Measurements from ENCODE around the gene MAP3K8.

The MAP3K8 gene

GRCh38 chr10:30454744-30455510 lies 20.9 kb downstream of the MAP3K8 start:
- Histone ChIP-seq H3K4me3 (ENCODE audit: low read depth in 1 of 2, low read length in 2 of 2) (no peak overlapping the region), H3K9me3 (ENCODE audit: low read length) (no peaks in the 10 kb centered on the region), H3K4me1 (ENCODE audit: insufficient read depth, low read length) (peaks cover 15% of the 10 kb centered on the region), H3K27me3 (ENCODE audit: control insufficient read depth in 1 of 2, insufficient read depth in 2 of 2, low read length in 2 of 2) (no peaks in the 10 kb centered on the region), H3K9ac (ENCODE audit: low read length) (no peak overlapping the region), H3K36me3 (ENCODE audit: insufficient read depth, low read length) (peaks cover 33% of the 10 kb centered on the region), H3K27ac (ENCODE audit: low read depth, low read length) (peak overlapping the region; percentile 61)

DNA sequence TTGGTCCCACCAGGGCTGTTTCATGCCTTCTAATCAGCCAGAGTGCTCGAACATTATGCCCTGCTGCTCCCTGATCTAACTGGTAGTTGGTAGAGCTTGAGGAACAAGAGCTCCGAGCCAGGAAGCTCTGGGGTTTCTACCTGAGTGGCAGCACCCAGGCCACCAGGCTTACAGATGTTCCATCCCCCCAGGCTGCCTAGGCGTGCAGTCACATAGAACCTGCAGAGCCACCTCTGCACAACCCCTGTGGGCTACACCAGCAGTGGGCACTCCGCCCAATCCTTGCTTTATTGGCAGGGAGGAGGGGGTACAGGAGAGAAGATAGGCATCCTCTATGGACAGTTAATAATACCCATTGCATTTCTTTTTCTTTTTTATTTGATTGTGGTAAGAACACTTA lies 21.8 kb downstream of the MAP3K8 start:
- H3K36me3 ChIP-seq (ENCODE audit: insufficient read depth, low read length): peaks cover 35% of the 10 kb centered on the region
- peaks cover 15% of the 10 kb centered on the region for H3K4me1 ChIP-seq (ENCODE audit: insufficient read depth, low read length)
- H3K4me3 ChIP-seq (ENCODE audit: low read depth in 1 of 2, low read length in 2 of 2): no peak overlapping the region
- no peaks in the 10 kb centered on the region for H3K9me3 ChIP-seq (ENCODE audit: low read length)
- peak overlapping the region; percentile 61 for H3K27ac ChIP-seq (ENCODE audit: low read depth, low read length)
- H3K9ac ChIP-seq (ENCODE audit: low read length): no peak overlapping the region
- H3K27me3 ChIP-seq (ENCODE audit: control insufficient read depth in 1 of 2, insufficient read depth in 2 of 2, low read length in 2 of 2): no peaks in the 10 kb centered on the region

GRCh38 chr10:30456266-30456665 lies 22.3 kb downstream of the MAP3K8 start:
- Histone ChIP-seq H3K9ac (ENCODE audit: low read length) (no peak overlapping the region), H3K27ac (ENCODE audit: low read depth, low read length) (peak overlapping the region; percentile 61), H3K9me3 (ENCODE audit: low read length) (no peaks in the 10 kb centered on the region), H3K4me1 (ENCODE audit: insufficient read depth, low read length) (peaks cover 15% of the 10 kb centered on the region), H3K4me3 (ENCODE audit: low read depth in 1 of 2, low read length in 2 of 2) (no peak overlapping the region), H3K27me3 (ENCODE audit: control insufficient read depth in 1 of 2, insufficient read depth in 2 of 2, low read length in 2 of 2) (no peaks in the 10 kb centered on the region), H3K36me3 (ENCODE audit: insufficient read depth, low read length) (peaks cover 39% of the 10 kb centered on the region)

- H3K36me3 ChIP-seq (ENCODE audit: insufficient read depth, low read length): peaks cover 48% of the 10 kb centered on the region
- H3K9me3 ChIP-seq (ENCODE audit: low read length): no peaks in the 10 kb centered on the region
- H3K4me3 ChIP-seq (ENCODE audit: low read depth in 1 of 2, low read length in 2 of 2): no peak overlapping the region
- no peaks in the 10 kb centered on the region for H3K27me3 ChIP-seq (ENCODE audit: control insufficient read depth in 1 of 2, insufficient read depth in 2 of 2, low read length in 2 of 2)
- H3K9ac ChIP-seq (ENCODE audit: low read length): no peak overlapping the region
- peaks cover 15% of the 10 kb centered on the region for H3K4me1 ChIP-seq (ENCODE audit: insufficient read depth, low read length)
- no peak overlapping the region for H3K27ac ChIP-seq (ENCODE audit: low read depth, low read length)
Observed at GRCh38 chr10:30459283-30459682, 25.3 kb downstream of the MAP3K8 start.

- Histone ChIP-seq H3K9ac (ENCODE audit: low read length) (no peak overlapping the region), H3K27me3 (ENCODE audit: control insufficient read depth in 1 of 2, insufficient read depth in 2 of 2, low read length in 2 of 2) (no peaks in the 10 kb centered on the region), H3K4me1 (ENCODE audit: insufficient read depth, low read length) (peaks cover 15% of the 10 kb centered on the region), H3K9me3 (ENCODE audit: low read length) (no peaks in the 10 kb centered on the region), H3K27ac (ENCODE audit: low read depth, low read length) (no peak overlapping the region), H3K36me3 (ENCODE audit: insufficient read depth, low read length) (peaks cover 48% of the 10 kb centered on the region), H3K4me3 (ENCODE audit: low read depth in 1 of 2, low read length in 2 of 2) (no peak overlapping the region)
Observed at GRCh38 chr10:30460121-30460520, 26.1 kb downstream of the MAP3K8 start.

GRCh38 chr10:30462513-30462912 lies 28.5 kb downstream of the MAP3K8 start:
- Histone ChIP-seq H3K27me3 (ENCODE audit: control insufficient read depth in 1 of 2, insufficient read depth in 2 of 2, low read length in 2 of 2) (no peaks in the 10 kb centered on the region), H3K9me3 (ENCODE audit: low read length) (no peaks in the 10 kb centered on the region), H3K36me3 (ENCODE audit: insufficient read depth, low read length) (peaks cover 45% of the 10 kb centered on the region), H3K4me1 (ENCODE audit: insufficient read depth, low read length) (no peaks in the 10 kb centered on the region), H3K9ac (ENCODE audit: low read length) (no peak overlapping the region), H3K27ac (ENCODE audit: low read depth, low read length) (no peak overlapping the region), H3K4me3 (ENCODE audit: low read depth in 1 of 2, low read length in 2 of 2) (no peak overlapping the region)

GRCh38 chr10:30463944-30464451 lies 30.0 kb downstream of the MAP3K8 start:
- Histone ChIP-seq H3K27me3 (ENCODE audit: control insufficient read depth in 1 of 2, insufficient read depth in 2 of 2, low read length in 2 of 2) (no peaks in the 10 kb centered on the region), H3K36me3 (ENCODE audit: insufficient read depth, low read length) (peaks cover 31% of the 10 kb centered on the region), H3K27ac (ENCODE audit: low read depth, low read length) (no peak overlapping the region), H3K4me3 (ENCODE audit: low read depth in 1 of 2, low read length in 2 of 2) (no peak overlapping the region), H3K4me1 (ENCODE audit: insufficient read depth, low read length) (no peaks in the 10 kb centered on the region), H3K9me3 (ENCODE audit: low read length) (no peaks in the 10 kb centered on the region), H3K9ac (ENCODE audit: low read length) (no peak overlapping the region)

DNA sequence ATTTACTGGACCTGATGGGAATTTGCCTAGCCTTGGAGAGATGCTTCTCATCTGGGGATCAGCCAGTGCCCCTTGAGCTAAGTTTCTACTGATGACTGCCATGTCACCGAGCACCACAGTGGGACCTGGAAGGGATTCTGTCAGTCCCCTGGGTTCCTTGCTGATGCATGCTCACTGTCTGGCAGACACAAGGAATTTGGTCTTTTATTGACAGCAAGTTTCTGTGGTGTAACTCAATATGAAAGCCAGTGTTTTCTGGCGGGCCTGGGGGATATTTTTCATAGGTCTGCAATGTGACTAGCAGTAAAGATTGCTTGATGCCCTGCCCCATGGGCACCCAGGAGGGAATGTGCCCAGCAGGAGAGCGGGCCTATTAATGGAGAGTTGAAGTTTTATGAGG lies 30.7 kb downstream of the MAP3K8 start:
- no peak overlapping the region for H3K27ac ChIP-seq (ENCODE audit: low read depth, low read length)

GRCh38 chr10:30466445-30466844 lies 32.5 kb downstream of the MAP3K8 start:
- Histone ChIP-seq H3K4me3 (ENCODE audit: low read depth in 1 of 2, low read length in 2 of 2) (no peak overlapping the region), H3K27me3 (ENCODE audit: control insufficient read depth in 1 of 2, insufficient read depth in 2 of 2, low read length in 2 of 2) (no peaks in the 10 kb centered on the region), H3K36me3 (ENCODE audit: insufficient read depth, low read length) (peaks cover 13% of the 10 kb centered on the region), H3K9ac (ENCODE audit: low read length) (no peak overlapping the region), H3K9me3 (ENCODE audit: low read length) (no peaks in the 10 kb centered on the region), H3K27ac (ENCODE audit: low read depth, low read length) (no peak overlapping the region), H3K4me1 (ENCODE audit: insufficient read depth, low read length) (no peaks in the 10 kb centered on the region)

More for the DNA sequence above, 30.7 kb downstream of the MAP3K8 start:
- no peaks in the 10 kb centered on the region for H3K9me3 ChIP-seq (ENCODE audit: low read length)
- no peak overlapping the region for H3K4me3 ChIP-seq (ENCODE audit: low read depth in 1 of 2, low read length in 2 of 2)
- H3K36me3 ChIP-seq (ENCODE audit: insufficient read depth, low read length): peaks cover 27% of the 10 kb centered on the region
- H3K27me3 ChIP-seq (ENCODE audit: control insufficient read depth in 1 of 2, insufficient read depth in 2 of 2, low read length in 2 of 2): no peaks in the 10 kb centered on the region
- H3K4me1 ChIP-seq (ENCODE audit: insufficient read depth, low read length): no peaks in the 10 kb centered on the region
- H3K9ac ChIP-seq (ENCODE audit: low read length): no peak overlapping the region

DNA sequence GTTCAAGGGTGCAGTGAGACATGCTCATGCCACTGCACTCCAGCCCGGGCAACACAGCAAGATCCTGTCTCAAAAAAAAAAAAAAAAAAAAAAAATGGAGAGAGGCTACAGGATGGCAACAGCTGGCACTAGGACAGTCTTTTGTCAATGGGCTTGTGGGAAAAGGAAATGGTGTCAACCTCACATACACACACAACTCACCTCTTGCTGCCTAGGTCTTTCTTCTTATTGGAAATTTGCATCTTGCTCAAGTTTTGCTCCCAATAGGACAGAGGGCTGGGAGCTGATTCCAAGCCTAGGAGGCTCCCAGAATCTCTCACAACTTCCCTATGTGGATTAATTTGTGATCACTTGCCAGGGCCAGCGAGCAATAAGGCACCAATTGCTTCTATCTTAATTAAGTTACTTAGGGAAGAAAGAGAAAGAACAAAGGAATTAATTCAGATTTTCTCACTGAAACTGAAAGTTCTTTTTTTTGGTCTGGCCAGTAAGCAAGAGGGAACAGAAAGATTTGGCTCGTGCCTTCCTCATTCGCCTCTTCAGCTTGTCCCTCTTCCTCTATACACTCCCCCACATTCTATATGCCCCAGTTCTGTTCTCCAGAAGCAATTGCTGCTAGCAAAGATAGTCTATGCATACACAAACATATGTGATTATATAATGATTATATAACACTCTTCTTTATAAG lies 33.8 kb downstream of the MAP3K8 start:
- H3K27ac ChIP-seq (ENCODE audit: low read depth, low read length): no peak overlapping the region
- H3K4me3 ChIP-seq (ENCODE audit: low read depth in 1 of 2, low read length in 2 of 2): no peak overlapping the region
- H3K27me3 ChIP-seq (ENCODE audit: control insufficient read depth in 1 of 2, insufficient read depth in 2 of 2, low read length in 2 of 2): no peaks in the 10 kb centered on the region
- H3K4me1 ChIP-seq (ENCODE audit: insufficient read depth, low read length): no peaks in the 10 kb centered on the region
- no peak overlapping the region for H3K9ac ChIP-seq (ENCODE audit: low read length)
- H3K36me3 ChIP-seq (ENCODE audit: insufficient read depth, low read length): no peaks in the 10 kb centered on the region
- H3K9me3 ChIP-seq (ENCODE audit: low read length): no peaks in the 10 kb centered on the region

DNA sequence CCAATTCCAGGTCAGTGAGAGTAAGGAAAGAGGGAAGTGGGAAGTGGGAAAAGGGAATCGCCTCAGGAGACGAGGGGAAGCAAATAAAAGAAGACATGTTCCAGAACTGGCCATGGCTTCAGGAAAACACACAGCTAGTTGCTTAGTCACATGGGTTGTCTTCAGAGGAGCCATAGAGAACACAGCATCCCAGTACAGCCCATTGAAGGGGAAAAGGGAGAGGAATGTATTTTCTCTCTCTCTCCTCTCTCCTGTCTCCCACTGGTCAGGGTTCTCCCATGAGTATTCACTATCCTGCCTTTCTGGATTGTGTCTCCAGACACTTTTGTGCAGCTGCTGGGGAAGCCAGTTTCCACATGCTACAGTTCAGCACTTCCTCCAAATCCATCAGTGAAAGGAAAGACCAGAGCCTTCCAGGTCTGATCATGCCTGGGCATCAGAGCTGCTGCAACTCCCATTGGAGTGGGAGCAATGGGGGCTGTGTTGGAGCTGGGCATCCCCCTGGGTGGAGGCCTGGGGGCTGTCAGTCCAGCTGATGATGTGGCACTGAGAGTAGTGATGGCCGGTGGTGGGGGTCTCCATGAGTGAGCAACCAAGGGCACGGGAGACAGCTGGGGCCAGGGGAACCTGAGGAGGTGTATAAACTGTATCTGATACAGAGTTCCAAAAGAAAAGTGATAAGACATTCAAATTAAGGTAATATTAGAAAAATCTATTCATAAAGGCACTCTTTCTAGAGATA lies 38.6 kb downstream of the MAP3K8 start:
- Histone ChIP-seq H3K4me1 (ENCODE audit: insufficient read depth, low read length) (no peaks in the 10 kb centered on the region), H3K27me3 (ENCODE audit: control insufficient read depth in 1 of 2, insufficient read depth in 2 of 2, low read length in 2 of 2) (no peaks in the 10 kb centered on the region), H3K36me3 (ENCODE audit: insufficient read depth, low read length) (no peaks in the 10 kb centered on the region), H3K27ac (ENCODE audit: low read depth, low read length) (no peak overlapping the region), H3K9ac (ENCODE audit: low read length) (no peak overlapping the region), H3K9me3 (ENCODE audit: low read length) (no peaks in the 10 kb centered on the region), H3K4me3 (ENCODE audit: low read depth in 1 of 2, low read length in 2 of 2) (no peak overlapping the region)
